HepG2 (cell line): Measurements from ENCODE around the gene USP15. TPM values are rescaled to one million over a fixed set of nuclear protein-coding genes. Genes with fewer than 3 reads are reported as not detected.

Source experiments
- ATAC-seq: fragments of 200-7000 bp; cut with Tn5 transposase; 3 replicates; pipeline ENCODE4 v1.9.1; 2020; ENCODE audit warnings: mild to moderate bottlenecking, moderate library complexity
- BruUV-seq: library from RNA; stranded (reverse); fragments of 400-500 nt; replicated peaks from 2 replicates; lab custom pipeline; 2021; lab: Mats Ljungman, UMichigan
- CTCF ChIA-PET: fragments of 300-600 bp; formaldehyde crosslinking; extraction: SDS; loops from one replicate; lab custom pipeline; 2021; ENCODE audit warnings: low total read pairs, inconsistent platforms, low intra/inter-chr PET ratio; lab: Yijun Ruan, JAX
- POLR2A ChIA-PET: fragments of 350-600 bp; sonication (Branson Sonifier 250); formaldehyde crosslinking; loops from one replicate; lab custom pipeline; 2020; ENCODE audit warnings: antibody characterized with exemption, inconsistent platforms; lab: Yijun Ruan, JAX
- DNase-seq: peaks from one replicate; pipeline ENCODE4 v3.0.0-alpha.2; 2015; ENCODE audit warnings: low spot score
- FAIRE-seq: peaks from 3 replicates; lab custom pipeline; 2011; peaks lifted over from hg19 to GRCh38; lab: Jason Lieb, UNC
- H2AFZ ChIP-seq: one replicate; pipeline ENCODE4 v1.6.1; 2011; ENCODE audit warnings: low read length, inconsistent platforms
- H3K27ac ChIP-seq: fragments of 300-600 bp; 3 replicates; pipeline ENCODE4 v1.8.0; 2011; ENCODE audit warnings: mixed run types, mild to moderate bottlenecking, mixed read lengths, low read length, inconsistent platforms; ENCODE audit not compliant: insufficient read depth; ENCODE audit errors: extremely low read length
- H3K27me3 ChIP-seq, 2 experiments: fragments of 200-600 bp in 1 of 2; 2 replicates in 1 of 2; 3 replicates in 1 of 2; pipeline versions ENCODE4 v1.6.0 to v1.8.0; 2011; ENCODE audit warnings: low read length in 2 of 2, mild to moderate bottlenecking in 2 of 2, moderate library complexity in 2 of 2, inconsistent platforms in 1 of 2; ENCODE audit not compliant: insufficient read depth in 2 of 2, control insufficient read depth in 1 of 2
- H3K36me3 ChIP-seq, 2 experiments: fragments of 200-600 bp in 1 of 2; replicated peaks in 1 of 2; 2 replicates in 1 of 2; 3 replicates in 1 of 2; pipeline versions ENCODE4 v1.5.1 to v1.8.0; 2011; ENCODE audit warnings: low read length in 2 of 2, inconsistent platforms in 1 of 2; ENCODE audit not compliant: insufficient read depth in 2 of 2, control insufficient read depth in 1 of 2
- H3K4me1 ChIP-seq: 2 replicates; pipeline ENCODE4 v1.5.1; 2012; ENCODE audit warnings: low read length, inconsistent platforms; ENCODE audit not compliant: insufficient read depth
- H3K4me2 ChIP-seq: 2 replicates; pipeline ENCODE4 v1.6.0; 2011; ENCODE audit warnings: low read depth, low read length, inconsistent platforms
- H3K4me3 ChIP-seq, 3 experiments: fragments of 200-600 bp in 1 of 3; sonication (generic), shearing (Covaris generic) in 1 of 3; replicated peaks in 1 of 3; 2 replicates each; pipeline ENCODE4 v1.5.1; 2011 to 2016; ENCODE audit warnings: low read length in 3 of 3, inconsistent platforms in 2 of 3, low read depth in 2 of 3, mild to moderate bottlenecking in 2 of 3, control low read depth in 1 of 3, mixed read lengths in 1 of 3; ENCODE audit not compliant: insufficient read depth in 1 of 3
- H3K79me2 ChIP-seq: one replicate; pipeline ENCODE4 v1.6.1; 2011; ENCODE audit warnings: low read length, inconsistent platforms; ENCODE audit not compliant: insufficient read depth
- H3K9ac ChIP-seq: 2 replicates; pipeline ENCODE4 v1.6.0; 2011; ENCODE audit warnings: mild to moderate bottlenecking, low read depth, low read length, inconsistent platforms; ENCODE audit not compliant: insufficient read depth
- H3K9me3 ChIP-seq: 2 replicates; pipeline ENCODE4 v1.5.1; 2012; ENCODE audit warnings: mild to moderate bottlenecking, low read length
- H4K20me1 ChIP-seq: 2 replicates; pipeline ENCODE4 v1.6.0; 2011; ENCODE audit warnings: inconsistent platforms, mild to moderate bottlenecking, low read length, moderate library complexity; ENCODE audit not compliant: insufficient read depth
- ELF1 ChIP-seq: sonication (generic); formaldehyde crosslinking; IDR thresholded peaks from 2 replicates; pipeline ENCODE4 v1.4.0; 2020; ENCODE audit warnings: missing genetic modification reagents
- RXRB ChIP-seq: IDR thresholded peaks from 2 replicates; pipeline ENCODE4 v1.6.1; 2016; ENCODE audit warnings: borderline replicate concordance, missing genetic modification reagents, missing compliant biosample characterization
- ZBTB25 ChIP-seq: IDR thresholded peaks from 2 replicates; pipeline ENCODE4 v1.6.1; 2018; ENCODE audit warnings: missing genetic modification reagents
- ZNF343 ChIP-seq: sonication (generic); formaldehyde crosslinking; IDR thresholded peaks from 2 replicates; pipeline ENCODE4 v1.4.0; 2020; ENCODE audit warnings: mild to moderate bottlenecking, missing genetic modification reagents
- ZNF512B ChIP-seq: sonication (generic); formaldehyde crosslinking; IDR thresholded peaks from 2 replicates; pipeline ENCODE4 v1.5.1; 2020; ENCODE audit warnings: missing genetic modification reagents, mild to moderate bottlenecking, borderline replicate concordance
- ZNF777 ChIP-seq: sonication (generic); formaldehyde crosslinking; IDR thresholded peaks from 2 replicates; pipeline ENCODE4 v1.4.0; 2020; ENCODE audit warnings: missing genetic modification reagents
- ZNF781 ChIP-seq: sonication (generic); formaldehyde crosslinking; IDR thresholded peaks from 2 replicates; pipeline ENCODE4 v1.5.1; 2020; ENCODE audit warnings: borderline replicate concordance, mild to moderate bottlenecking, missing genetic modification reagents; ENCODE audit errors: not compliant biosample characterization
- WGBS: methylation state at CpG from one replicate; pipeline ENCODE4 v1.1.6; 2017; ENCODE audit warnings: low lambda C conversion rate; 5-methylcytosine and 5-hydroxymethylcytosine counted together
- in situ Hi-C: cut with HindIII; loops from 2 replicates; pipeline ENCODE4 v1.10.0; 2017; ENCODE audit warnings: low pct_unique_long_range_greater_than_20kb; ENCODE audit not compliant: extremely low pct_ligation_motif_present
- intact Hi-C: fragments of 100-400 bp; cut with micrococcal nuclease; formaldehyde crosslinking; loops from one replicate; pipeline ENCODE4 v1.10.0; 2022; ENCODE audit not compliant: unreplicated experiment
- polyA plus RNA-seq, 8 experiments: library from polyadenylated mRNA; depleted of rRNA in 3 of 8; stranded (reverse) in 7 of 8; unstranded in 1 of 8; fragments of >200 nt; fragmentation: Illumina TruSeq in 4 of 8; extraction: Trizol in 4 of 8; gene quantifications; 2 replicates each; pipeline versions ENCODE4 v1.2.1 to v1.2.3, GENCODE V29; 2011 to 2016; ENCODE audit warnings: low read depth in 4 of 8, missing spikeins in 1 of 8, mixed read lengths in 1 of 8; ENCODE audit not compliant: insufficient read depth in 1 of 8
- total RNA-seq, 5 experiments: library from RNA; depleted of rRNA; stranded (reverse); fragments of >200 nt; fragmentation: Illumina TruSeq; extraction: Trizol; gene quantifications; 2 replicates each; pipeline ENCODE4 v1.2.3, GENCODE V29; 2016; ENCODE audit warnings: low read depth in 1 of 5

The USP15 gene
- total and polyA plus RNA-seq, 2 of the 13 experiments (the other 11 are each of a cell fraction or from before 2014, with no cell fraction given): 17.3 to 51.7 TPM

GRCh38 chr12:62372825-62373224, 112.6 kb downstream of the USP15 start:
- intact Hi-C loops (no loop called here), in situ Hi-C loops (no loop called here)
- Histone ChIP-seq H4K20me1 (no peaks in the 10 kb centered on the region), H3K9ac (no peak overlapping the region), H3K4me1 (peaks cover 8% of the 10 kb centered on the region), H2AFZ (no peak overlapping the region), H3K36me3 (peaks cover 0 to 3% of the 10 kb centered on the region in 2 experiments; a peak in 1 of 5 replicates), H3K4me2 (no peak overlapping the region), H3K9me3 (no peaks in the 10 kb centered on the region; the same call in 1 of the 2 replicates), H3K79me2 (no peaks in the 10 kb centered on the region), H3K4me3 (no peak overlapping the region), H3K27me3 (no peaks in the 10 kb centered on the region), H3K27ac (no peak overlapping the region)
- no peak for FAIRE-seq
- ChIA-PET POLR2A (no interaction called here), CTCF (no interaction called here)
- no peak for ATAC-seq
- WGBS: 97% methylated on average over 1 of the region's 1 CpG
- no peak for DNase-seq
- no peak for TF ChIP-seq ZNF512B
- no peak for TF ChIP-seq ZBTB25
- no peak for TF ChIP-seq RXRB (CRISPR knock-in tag)
- TF ChIP-seq ZNF343: no peak
- TF ChIP-seq ZNF777 (CRISPR knock-in tag): no peak
- TF ChIP-seq ZNF781 (CRISPR knock-in tag): no peak
- no peak for TF ChIP-seq ELF1
- BruUV-seq: no TSS peak
